Sigmoid colon (tissue), 4 donors: ENCODE measurements around the gene SNX20.

ENCODE experiments used
- POLR2A ChIP-seq, 2 donors: fragments of 450-650 bp; IDR thresholded peaks; one replicate each; pipeline ENCODE4 v1.6.1; 2016; ENCODE audit warnings: antibody characterized with exemption in 2 of 2, mild to moderate bottlenecking in 2 of 2, moderate library complexity in 2 of 2
- POLR2AphosphoS5 ChIP-seq, 4 donors: sonication (generic); formaldehyde crosslinking; IDR thresholded peaks; one replicate each; pipeline ENCODE4 v1.6.1; 2017; ENCODE audit warnings: antibody characterized with exemption in 4 of 4
- TF ChIP-seq, protein P1 (sequence below), 4 experiments: fragments of 450-650 bp in 3 of 4; fragments of 200-600 bp in 1 of 4; IDR thresholded peaks; one replicate each; pipeline ENCODE4 v1.5.1; 2016 to 2019; ENCODE audit warnings: antibody characterized with exemption in 4 of 4, mild to moderate bottlenecking in 3 of 4, moderate library complexity in 2 of 4

- TF ChIP-seq, protein P1, sequence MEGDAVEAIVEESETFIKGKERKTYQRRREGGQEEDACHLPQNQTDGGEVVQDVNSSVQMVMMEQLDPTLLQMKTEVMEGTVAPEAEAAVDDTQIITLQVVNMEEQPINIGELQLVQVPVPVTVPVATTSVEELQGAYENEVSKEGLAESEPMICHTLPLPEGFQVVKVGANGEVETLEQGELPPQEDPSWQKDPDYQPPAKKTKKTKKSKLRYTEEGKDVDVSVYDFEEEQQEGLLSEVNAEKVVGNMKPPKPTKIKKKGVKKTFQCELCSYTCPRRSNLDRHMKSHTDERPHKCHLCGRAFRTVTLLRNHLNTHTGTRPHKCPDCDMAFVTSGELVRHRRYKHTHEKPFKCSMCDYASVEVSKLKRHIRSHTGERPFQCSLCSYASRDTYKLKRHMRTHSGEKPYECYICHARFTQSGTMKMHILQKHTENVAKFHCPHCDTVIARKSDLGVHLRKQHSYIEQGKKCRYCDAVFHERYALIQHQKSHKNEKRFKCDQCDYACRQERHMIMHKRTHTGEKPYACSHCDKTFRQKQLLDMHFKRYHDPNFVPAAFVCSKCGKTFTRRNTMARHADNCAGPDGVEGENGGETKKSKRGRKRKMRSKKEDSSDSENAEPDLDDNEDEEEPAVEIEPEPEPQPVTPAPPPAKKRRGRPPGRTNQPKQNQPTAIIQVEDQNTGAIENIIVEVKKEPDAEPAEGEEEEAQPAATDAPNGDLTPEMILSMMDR (IDR thresholded peaks at IDR 0.05): no peak
- TF ChIP-seq POLR2A (IDR thresholded peaks at IDR 0.05): no peak
- no peak for TF ChIP-seq POLR2AphosphoS5 (IDR thresholded peaks at IDR 0.05)
Observed at GRCh38 chr16:50702725-50703124, 21.6 kb upstream of the SNX20 start.
